Karpas-422 (cell line): ENCODE results near the gene SUCLG2. TPM values are rescaled to one million over a fixed set of nuclear protein-coding genes. Genes with fewer than 3 reads are reported as not detected.

Experiments
- DNase-seq: peaks from one replicate; pipeline ENCODE4 v3.0.0-alpha.2; 2015
- H2AFZ ChIP-seq: fragments of 200-600 bp; sonication (generic); 2 replicates; pipeline ENCODE4 v1.6.1; 2014; ENCODE audit warnings: antibody characterized with exemption, low read length, mixed read lengths
- H3K27ac ChIP-seq: fragments of 200-600 bp; sonication (generic); 2 replicates; pipeline ENCODE4 v1.5.1; 2014; ENCODE audit warnings: mild to moderate bottlenecking, low read length, moderate library complexity
- H3K27me3 ChIP-seq: fragments of 200-600 bp; sonication (generic); 2 replicates; pipeline ENCODE4 v1.6.1; 2014; ENCODE audit warnings: low read length, mixed read lengths
- H3K36me3 ChIP-seq: fragments of 200-600 bp; sonication (generic); 2 replicates; pipeline ENCODE4 v1.6.1; 2014; ENCODE audit warnings: low read length, mixed read lengths; ENCODE audit not compliant: insufficient read depth
- H3K4me1 ChIP-seq: fragments of 200-600 bp; sonication (generic); 2 replicates; pipeline ENCODE4 v1.6.1; 2014; ENCODE audit warnings: mild to moderate bottlenecking, low read length, mixed read lengths
- H3K4me2 ChIP-seq: fragments of 200-600 bp; sonication (generic); 2 replicates; pipeline ENCODE4 v1.6.1; 2014; ENCODE audit warnings: low read length, low read depth, mild to moderate bottlenecking; ENCODE audit not compliant: poor library complexity, severe bottlenecking
- H3K4me3 ChIP-seq: fragments of 200-600 bp; sonication (generic); 2 replicates; pipeline ENCODE4 v1.5.1; 2014; ENCODE audit warnings: mild to moderate bottlenecking, antibody characterized with exemption, low read length, mixed read lengths
- H3K79me2 ChIP-seq: fragments of 200-600 bp; sonication (generic); 2 replicates; pipeline ENCODE4 v1.6.1; 2014; ENCODE audit warnings: mild to moderate bottlenecking, low read length, mixed read lengths
- H3K9ac ChIP-seq: fragments of 200-600 bp; sonication (generic); 2 replicates; pipeline ENCODE4 v1.6.0; 2014; ENCODE audit warnings: low read length
- H3K9me2 ChIP-seq: fragments of 200-600 bp; sonication (generic), shearing (Covaris generic); replicated peaks from 2 replicates; pipeline ENCODE4 v1.6.0; 2014; ENCODE audit warnings: mild to moderate bottlenecking, low read length, moderate library complexity; ENCODE audit not compliant: insufficient read depth
- H3K9me3 ChIP-seq: fragments of 300-700, 200-600 bp; sonication (generic); 2 replicates; pipeline ENCODE4 v1.6.1; 2014; ENCODE audit warnings: low read length, mixed read lengths
- H4K20me1 ChIP-seq: fragments of 200-600 bp; sonication (generic); 2 replicates; pipeline ENCODE4 v1.6.1; 2014; ENCODE audit warnings: mild to moderate bottlenecking, antibody characterized with exemption, low read length, low read depth; ENCODE audit not compliant: insufficient read depth
- total RNA-seq: library from RNA; depleted of rRNA; stranded (reverse); fragments of >200 nt; shearing (Covaris generic); gene quantifications from 2 replicates; pipeline ENCODE4 v1.2.3, GENCODE V29; 2014; ENCODE audit warnings: low replicate concordance

SUCLG2 gene
- total RNA-seq, 1 experiment from 2014 or later, result 53.6 TPM

- no peak for DNase-seq
- Histone ChIP-seq H4K20me1 (no peaks in the 10 kb centered on the region), H3K9me3 (no peaks in the 10 kb centered on the region), H3K4me2 (no peak overlapping the region), H3K36me3 (no peaks in the 10 kb centered on the region), H2AFZ (no peak overlapping the region), H3K27ac (no peak overlapping the region), H3K4me1 (peaks cover 1% of the 10 kb centered on the region; the same call in 1 of the 2 replicates), H3K79me2 (peaks cover 58% of the 10 kb centered on the region), H3K9ac (no peak overlapping the region), H3K27me3 (no peaks in the 10 kb centered on the region), H3K9me2 (no peaks in the 10 kb centered on the region; the same call in 1 of the 2 replicates), H3K4me3 (no peak overlapping the region)
These were observed 90.4 kb downstream of the SUCLG2 start for GRCh38 chr3:67564008-67564407.

GRCh38 chr3:67561667-67562394, 92.6 kb downstream of the SUCLG2 start:
- Histone ChIP-seq H3K36me3 (no peaks in the 10 kb centered on the region; the same call in 1 of the 2 replicates), H3K9me2 (no peaks in the 10 kb centered on the region; the same call in 1 of the 2 replicates), H3K9me3 (no peaks in the 10 kb centered on the region), H3K79me2 (peaks cover 58% of the 10 kb centered on the region), H3K27ac (no peak overlapping the region), H2AFZ (no peak overlapping the region), H3K4me2 (no peak overlapping the region), H4K20me1 (no peaks in the 10 kb centered on the region), H3K9ac (no peak overlapping the region), H3K4me3 (no peak overlapping the region), H3K27me3 (no peaks in the 10 kb centered on the region), H3K4me1 (peaks cover 12% of the 10 kb centered on the region)
- no peak for DNase-seq

- Histone ChIP-seq H3K9me2 (no peaks in the 10 kb centered on the region; the same call in 1 of the 2 replicates), H3K4me2 (no peak overlapping the region), H3K79me2 (peaks cover 60% of the 10 kb centered on the region), H2AFZ (no peak overlapping the region), H3K4me1 (peaks cover 12% of the 10 kb centered on the region), H3K4me3 (no peak overlapping the region), H3K9me3 (no peaks in the 10 kb centered on the region), H3K27me3 (no peaks in the 10 kb centered on the region), H4K20me1 (no peaks in the 10 kb centered on the region), H3K9ac (no peak overlapping the region), H3K36me3 (no peaks in the 10 kb centered on the region; the same call in 1 of the 2 replicates), H3K27ac (no peak overlapping the region)
- no peak for DNase-seq
These were observed 93.1 kb downstream of the SUCLG2 start for GRCh38 chr3:67561266-67561665.

- no peak for DNase-seq
- Histone ChIP-seq H3K9me2 (no peaks in the 10 kb centered on the region; the same call in 1 of the 2 replicates), H3K27ac (no peak overlapping the region), H3K27me3 (no peaks in the 10 kb centered on the region), H4K20me1 (no peaks in the 10 kb centered on the region), H3K4me2 (no peak overlapping the region), H2AFZ (no peak overlapping the region), H3K9ac (no peak overlapping the region), H3K36me3 (no peaks in the 10 kb centered on the region; the same call in 1 of the 2 replicates), H3K9me3 (no peaks in the 10 kb centered on the region), H3K4me3 (no peak overlapping the region), H3K79me2 (peaks cover 58% of the 10 kb centered on the region), H3K4me1 (peaks cover 12% of the 10 kb centered on the region)
These were observed 95.3 kb downstream of the SUCLG2 start for GRCh38 chr3:67559029-67559605.

GRCh38 chr3:67558426-67558825, 96.0 kb downstream of the SUCLG2 start:
- no peaks in the 10 kb centered on the region for H3K9me3 ChIP-seq
- peaks cover 12% of the 10 kb centered on the region for H3K4me1 ChIP-seq
- no peak overlapping the region for H3K4me3 ChIP-seq
- no peak overlapping the region for H3K27ac ChIP-seq
- no peaks in the 10 kb centered on the region for H4K20me1 ChIP-seq
- H3K27me3 ChIP-seq, result no peaks in the 10 kb centered on the region
- no peaks in the 10 kb centered on the region; the same call in 1 of the 2 replicates for H3K36me3 ChIP-seq
- H3K79me2 ChIP-seq, result peaks cover 61% of the 10 kb centered on the region
- H3K9me2 ChIP-seq, result no peaks in the 10 kb centered on the region; the same call in 1 of the 2 replicates
- no peak overlapping the region for H3K9ac ChIP-seq
- no peak overlapping the region for H2AFZ ChIP-seq
- no peak for DNase-seq
- H3K4me2 ChIP-seq, result no peak overlapping the region

GRCh38 chr3:67557848-67558355, 96.5 kb downstream of the SUCLG2 start:
- Histone ChIP-seq H3K9me2 (no peaks in the 10 kb centered on the region; the same call in 1 of the 2 replicates), H2AFZ (no peak overlapping the region), H3K27me3 (no peaks in the 10 kb centered on the region), H4K20me1 (no peaks in the 10 kb centered on the region), H3K79me2 (peaks cover 61% of the 10 kb centered on the region), H3K27ac (no peak overlapping the region), H3K4me2 (no peak overlapping the region), H3K36me3 (no peaks in the 10 kb centered on the region; the same call in 1 of the 2 replicates), H3K4me3 (no peak overlapping the region), H3K4me1 (peaks cover 12% of the 10 kb centered on the region), H3K9me3 (no peaks in the 10 kb centered on the region), H3K9ac (no peak overlapping the region)
- DNase-seq, result no peak

GRCh38 chr3:67551361-67552016, 102.9 kb downstream of the SUCLG2 start:
- no peaks in the 10 kb centered on the region for H3K4me1 ChIP-seq
- H3K79me2 ChIP-seq, result peaks cover 47% of the 10 kb centered on the region
- no peaks in the 10 kb centered on the region for H3K27me3 ChIP-seq
- no peak overlapping the region for H3K9ac ChIP-seq
- H3K4me3 ChIP-seq, result no peak overlapping the region
- H3K27ac ChIP-seq, result no peak overlapping the region
- no peaks in the 10 kb centered on the region for H4K20me1 ChIP-seq
- no peak overlapping the region for H3K4me2 ChIP-seq
- H3K9me3 ChIP-seq, result no peaks in the 10 kb centered on the region
- no peaks in the 10 kb centered on the region for H3K9me2 ChIP-seq
- DNase-seq, result no peak
- no peak overlapping the region for H2AFZ ChIP-seq
- no peaks in the 10 kb centered on the region for H3K36me3 ChIP-seq

- Histone ChIP-seq H3K4me2 (no peak overlapping the region), H3K27me3 (no peaks in the 10 kb centered on the region), H3K4me3 (no peak overlapping the region), H3K4me1 (no peaks in the 10 kb centered on the region), H3K9me2 (no peaks in the 10 kb centered on the region), H3K36me3 (no peaks in the 10 kb centered on the region), H3K9ac (no peak overlapping the region), H3K9me3 (no peaks in the 10 kb centered on the region), H2AFZ (no peak overlapping the region), H3K27ac (no peak overlapping the region), H4K20me1 (no peaks in the 10 kb centered on the region), H3K79me2 (peaks cover 49% of the 10 kb centered on the region)
- no peak for DNase-seq
These were observed 103.9 kb downstream of the SUCLG2 start for GRCh38 chr3:67550541-67550940.
